Epithelial cell of proximal tubule (primary cell): ENCODE measurements around the gene DLGAP4. TPM values are rescaled to one million over a fixed set of nuclear protein-coding genes. Genes with fewer than 3 reads are reported as not detected.

Experiments
- DNase-seq: peaks from one replicate; pipeline ENCODE4 v3.0.0-alpha.2; 2011; ENCODE audit warnings: low read depth
- H3K4me3 ChIP-seq: 2 replicates; pipeline ENCODE4 v1.5.1; 2011; ENCODE audit warnings: low read depth, mild to moderate bottlenecking, low read length
- total RNA-seq: library from RNA; depleted of rRNA; stranded (reverse); fragments of >200 nt; gene quantifications from 2 replicates; pipeline ENCODE4 v1.2.3, GENCODE V29; 2015
- TF ChIP-seq, protein P1 (sequence below): conservative IDR thresholded peaks from 2 replicates; pipeline ENCODE4 v1.5.1; 2012; ENCODE audit warnings: low read depth, mild to moderate bottlenecking, low read length

DLGAP4 gene
- total RNA-seq, 1 donor from 2014 or later, result 41.4 TPM

- no peak overlapping the region for H3K4me3 ChIP-seq
- TF ChIP-seq, protein P1, sequence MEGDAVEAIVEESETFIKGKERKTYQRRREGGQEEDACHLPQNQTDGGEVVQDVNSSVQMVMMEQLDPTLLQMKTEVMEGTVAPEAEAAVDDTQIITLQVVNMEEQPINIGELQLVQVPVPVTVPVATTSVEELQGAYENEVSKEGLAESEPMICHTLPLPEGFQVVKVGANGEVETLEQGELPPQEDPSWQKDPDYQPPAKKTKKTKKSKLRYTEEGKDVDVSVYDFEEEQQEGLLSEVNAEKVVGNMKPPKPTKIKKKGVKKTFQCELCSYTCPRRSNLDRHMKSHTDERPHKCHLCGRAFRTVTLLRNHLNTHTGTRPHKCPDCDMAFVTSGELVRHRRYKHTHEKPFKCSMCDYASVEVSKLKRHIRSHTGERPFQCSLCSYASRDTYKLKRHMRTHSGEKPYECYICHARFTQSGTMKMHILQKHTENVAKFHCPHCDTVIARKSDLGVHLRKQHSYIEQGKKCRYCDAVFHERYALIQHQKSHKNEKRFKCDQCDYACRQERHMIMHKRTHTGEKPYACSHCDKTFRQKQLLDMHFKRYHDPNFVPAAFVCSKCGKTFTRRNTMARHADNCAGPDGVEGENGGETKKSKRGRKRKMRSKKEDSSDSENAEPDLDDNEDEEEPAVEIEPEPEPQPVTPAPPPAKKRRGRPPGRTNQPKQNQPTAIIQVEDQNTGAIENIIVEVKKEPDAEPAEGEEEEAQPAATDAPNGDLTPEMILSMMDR, result peak; percentile 19
- DNase-seq, result no peak
Measured at GRCh38 chr20:36481380-36482043, 175.4 kb downstream of the DLGAP4 start.

DNA sequence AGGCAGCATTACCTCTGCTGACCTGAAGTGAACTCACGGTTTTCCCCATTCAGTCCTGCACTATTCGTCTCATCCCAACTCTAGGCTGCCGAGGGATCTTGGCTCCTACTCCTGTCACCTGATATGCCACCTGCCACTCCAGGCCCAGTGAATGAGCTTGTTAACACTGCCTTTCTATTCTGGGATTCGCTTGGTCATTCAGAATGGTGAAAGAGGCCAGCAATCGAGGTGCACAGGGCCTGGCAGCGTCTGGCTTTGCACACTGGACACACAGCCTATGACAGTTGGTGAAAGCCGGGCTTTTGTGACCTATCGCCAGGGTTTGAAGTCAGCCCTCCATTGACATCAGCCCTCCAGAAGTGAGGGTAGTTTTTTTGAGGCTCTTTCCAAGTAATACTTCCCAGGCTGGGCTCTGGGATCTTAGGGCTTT lies 175.9 kb downstream of the DLGAP4 start:
- no peak overlapping the region for H3K4me3 ChIP-seq
- no peak for DNase-seq
- TF ChIP-seq, protein P1, result no peak

DNA sequence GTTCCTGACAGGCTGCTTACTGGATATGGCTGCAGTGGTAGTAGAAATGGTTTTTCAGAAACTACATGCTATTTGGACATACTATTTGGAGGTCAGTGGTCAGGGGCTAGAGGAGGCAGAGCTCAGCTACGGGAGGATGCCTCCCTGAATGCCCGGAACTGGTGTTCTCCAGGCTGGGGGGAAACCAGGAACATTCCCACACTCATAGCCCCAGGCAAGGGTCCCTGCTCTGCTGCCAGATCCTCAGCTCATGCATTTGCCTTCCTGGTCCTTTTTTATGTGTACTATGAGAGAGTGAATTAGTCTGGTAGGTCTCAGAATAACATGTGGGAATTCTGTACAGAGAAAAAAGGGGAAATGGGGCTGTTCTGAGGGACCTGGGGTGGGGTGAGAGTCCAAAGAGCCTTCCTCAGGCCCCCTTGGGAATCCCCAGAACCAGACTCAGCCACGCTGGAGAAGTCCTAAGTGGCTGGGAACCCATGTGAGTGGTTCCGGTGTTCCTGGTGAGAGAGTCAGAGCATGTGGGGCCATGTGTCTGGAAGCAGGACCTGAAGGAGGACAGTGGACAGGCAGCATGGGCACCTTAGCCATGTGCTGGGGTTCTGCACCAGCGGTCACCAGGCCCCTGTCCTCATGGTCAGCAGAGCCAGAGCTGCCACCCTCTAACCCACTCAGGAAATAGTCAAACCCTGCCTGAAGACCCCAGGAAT lies 177.2 kb downstream of the DLGAP4 start:
- TF ChIP-seq, protein P1, result no peak
- DNase-seq, result no peak
- no peak overlapping the region for H3K4me3 ChIP-seq

- no peak for DNase-seq
- TF ChIP-seq, protein P1, result no peak
- no peak overlapping the region for H3K4me3 ChIP-seq
Measured at GRCh38 chr20:36483919-36484808, 178.0 kb downstream of the DLGAP4 start.

GRCh38 chr20:36485286-36485685 lies 179.1 kb downstream of the DLGAP4 start:
- no peak for DNase-seq
- no peak overlapping the region for H3K4me3 ChIP-seq
- TF ChIP-seq, protein P1, result no peak

DNA sequence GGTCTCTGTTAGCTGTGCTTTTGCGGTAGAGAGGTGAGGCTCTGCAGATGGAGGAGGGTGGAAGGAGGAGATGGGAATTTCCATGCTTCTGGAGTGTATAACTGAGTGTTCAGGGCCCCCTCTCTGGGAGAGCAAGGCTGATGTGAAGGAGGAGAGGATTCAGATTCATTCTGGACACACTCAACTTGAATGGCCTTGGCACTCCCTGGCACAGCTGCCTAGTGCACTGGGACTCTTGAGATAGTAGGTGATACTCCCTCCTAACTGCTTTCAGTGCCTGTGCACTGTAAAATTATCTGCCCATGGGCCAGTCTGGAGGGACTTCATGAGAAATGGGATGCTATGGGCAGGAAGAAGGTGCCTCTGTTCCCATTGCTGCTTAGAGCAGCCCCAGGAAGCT lies 180.9 kb downstream of the DLGAP4 start:
- H3K4me3 ChIP-seq, result no peak overlapping the region
- no peak for DNase-seq
- TF ChIP-seq, protein P1, result no peak
